ENCODE results near the gene C3orf22.

DNA sequence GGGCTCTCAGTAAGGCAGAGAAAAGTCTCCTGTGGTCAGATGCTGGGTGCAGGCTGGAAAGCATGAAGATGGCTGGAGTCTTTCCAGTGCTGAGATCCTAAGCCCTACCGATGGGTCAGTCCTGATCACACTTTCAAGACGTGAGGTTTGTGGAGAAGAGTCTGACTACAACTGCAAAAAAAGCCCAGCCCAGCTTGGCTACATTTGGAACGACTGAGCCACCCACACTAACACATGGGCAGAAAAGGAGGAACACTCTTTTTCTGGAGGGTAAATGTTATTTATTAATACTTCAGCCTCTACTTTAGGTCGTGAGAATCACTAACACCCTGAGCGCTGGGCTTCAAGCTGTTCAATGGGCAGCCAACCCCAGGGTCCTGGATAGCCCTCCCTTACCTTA, 22.0 kb upstream of the C3orf22 start:
- TF ChIP-seq, protein P1, sequence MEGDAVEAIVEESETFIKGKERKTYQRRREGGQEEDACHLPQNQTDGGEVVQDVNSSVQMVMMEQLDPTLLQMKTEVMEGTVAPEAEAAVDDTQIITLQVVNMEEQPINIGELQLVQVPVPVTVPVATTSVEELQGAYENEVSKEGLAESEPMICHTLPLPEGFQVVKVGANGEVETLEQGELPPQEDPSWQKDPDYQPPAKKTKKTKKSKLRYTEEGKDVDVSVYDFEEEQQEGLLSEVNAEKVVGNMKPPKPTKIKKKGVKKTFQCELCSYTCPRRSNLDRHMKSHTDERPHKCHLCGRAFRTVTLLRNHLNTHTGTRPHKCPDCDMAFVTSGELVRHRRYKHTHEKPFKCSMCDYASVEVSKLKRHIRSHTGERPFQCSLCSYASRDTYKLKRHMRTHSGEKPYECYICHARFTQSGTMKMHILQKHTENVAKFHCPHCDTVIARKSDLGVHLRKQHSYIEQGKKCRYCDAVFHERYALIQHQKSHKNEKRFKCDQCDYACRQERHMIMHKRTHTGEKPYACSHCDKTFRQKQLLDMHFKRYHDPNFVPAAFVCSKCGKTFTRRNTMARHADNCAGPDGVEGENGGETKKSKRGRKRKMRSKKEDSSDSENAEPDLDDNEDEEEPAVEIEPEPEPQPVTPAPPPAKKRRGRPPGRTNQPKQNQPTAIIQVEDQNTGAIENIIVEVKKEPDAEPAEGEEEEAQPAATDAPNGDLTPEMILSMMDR (optimal IDR thresholded peaks at IDR 0.05 in 1 of 3, IDR thresholded peaks at IDR 0.05 in 1 of 3, conservative IDR thresholded peaks at IDR 0.05 in 1 of 3; ENCODE audit: extremely low read depth in 1 of 3, insufficient read depth in 2 of 3, low read length in 3 of 3), result no peak
- TF ChIP-seq EZH2 (IDR thresholded peaks at IDR 0.05; ENCODE audit: low read length), result no peak
